H1 (cell line): ENCODE data around the gene GNB5. TPM values are rescaled to one million over a fixed set of nuclear protein-coding genes. Genes with fewer than 3 reads are reported as not detected.

Experiments used
- CTCF ChIA-PET: fragments of 300-600 bp; sonication (Branson Sonifier 250); formaldehyde crosslinking; loops from one replicate; lab custom pipeline; 2021; ENCODE audit not compliant: partially characterized antibody; lab: Charles Lee
- POLR2A ChIA-PET: fragments of 300-600 bp; sonication (Branson Sonifier 250); formaldehyde crosslinking; loops from one replicate; lab custom pipeline; 2021; ENCODE audit warnings: inconsistent platforms; ENCODE audit not compliant: partially characterized antibody; lab: Charles Lee
- DNase-seq, 2 experiments: peaks; one replicate each; pipeline versions ENCODE4 v3.0.0 to v3.0.0-alpha.2; 2010 to 2022; ENCODE audit warnings: low spot score in 2 of 2, low read depth in 1 of 2, mixed read lengths in 1 of 2
- FAIRE-seq: peaks from 2 replicates; lab custom pipeline; 2011; peaks lifted over from hg19 to GRCh38; lab: Jason Lieb, UNC
- H2AFZ ChIP-seq: 2 replicates; pipeline ENCODE4 v1.8.1; 2012; ENCODE audit warnings: low read length, inconsistent platforms
- H2AK5ac ChIP-seq: 2 replicates; pipeline ENCODE4 v1.6.1; 2013; ENCODE audit warnings: low read depth, low read length
- H2BK120ac ChIP-seq: replicated peaks from 2 replicates; pipeline ENCODE3; 2013; ENCODE audit warnings: low read depth, low read length, inconsistent platforms
- H2BK12ac ChIP-seq: 2 replicates; pipeline ENCODE4 v1.6.1; 2013; ENCODE audit warnings: low read depth, low read length
- H2BK15ac ChIP-seq: 2 replicates; pipeline ENCODE4 v1.6.1; 2013; ENCODE audit warnings: low read length
- H2BK20ac ChIP-seq: 2 replicates; pipeline ENCODE4 v1.6.1; 2013; ENCODE audit warnings: low read length
- H2BK5ac ChIP-seq: 2 replicates; pipeline ENCODE4 v1.6.1; 2013; ENCODE audit warnings: low read depth, low read length
- H3K14ac ChIP-seq: 2 replicates; pipeline ENCODE4 v1.6.1; 2013; ENCODE audit warnings: inconsistent platforms; ENCODE audit not compliant: insufficient read length
- H3K18ac ChIP-seq: 2 replicates; pipeline ENCODE4 v1.6.1; 2013; ENCODE audit warnings: low read length; ENCODE audit errors: extremely low read depth
- H3K23ac ChIP-seq: 2 replicates; pipeline ENCODE4 v1.6.1; 2013; ENCODE audit warnings: inconsistent platforms; ENCODE audit not compliant: insufficient read length
- H3K23me2 ChIP-seq: 2 replicates; pipeline ENCODE4 v1.6.1; 2013; ENCODE audit warnings: low read depth, low read length
- H3K27ac ChIP-seq: 2 replicates; pipeline ENCODE4 v1.6.1; 2011; ENCODE audit warnings: low read depth, low read length, inconsistent platforms
- H3K27me3 ChIP-seq, 4 experiments: replicated peaks in 1 of 4; 1 replicate in 1 of 4; 2 replicates in 3 of 4; pipeline versions ENCODE4 v1.6.1 to v1.8.1; 2011 to 2013; ENCODE audit warnings: low read length in 3 of 4, mild to moderate bottlenecking in 3 of 4, inconsistent platforms in 2 of 4, mixed read lengths in 2 of 4, moderate library complexity in 1 of 4; ENCODE audit not compliant: control insufficient read depth in 3 of 4, insufficient read depth in 3 of 4; ENCODE audit errors: extremely low read depth in 1 of 4
- H3K36me3 ChIP-seq, 4 experiments: 2 replicates each; pipeline versions ENCODE4 v1.6.1 to v1.8.1; 2011 to 2013; ENCODE audit warnings: mild to moderate bottlenecking in 4 of 4, low read length in 3 of 4, moderate library complexity in 2 of 4, control low read depth in 1 of 4, inconsistent platforms in 1 of 4; ENCODE audit not compliant: insufficient read depth in 4 of 4, control insufficient read depth in 2 of 4
- H3K4ac ChIP-seq: replicated peaks from 2 replicates; pipeline ENCODE3; 2013; ENCODE audit warnings: low read length, low read depth, mixed read lengths, inconsistent platforms; ENCODE audit not compliant: insufficient read length
- H3K4me1 ChIP-seq, 4 experiments: replicated peaks in 1 of 4; 1 replicate in 1 of 4; 2 replicates in 3 of 4; pipeline versions ENCODE4 v1.6.1 to v1.8.1; 2011 to 2013; ENCODE audit warnings: low read length in 3 of 4, inconsistent platforms in 2 of 4, mixed read lengths in 1 of 4; ENCODE audit not compliant: insufficient read depth in 4 of 4, control insufficient read depth in 3 of 4
- H3K4me2 ChIP-seq, 2 experiments: 2 replicates each; pipeline versions ENCODE4 v1.6.1 to v1.8.1; 2011 to 2013; ENCODE audit warnings: low read depth in 2 of 2, low read length in 2 of 2, control low read depth in 1 of 2, inconsistent platforms in 1 of 2, mild to moderate bottlenecking in 1 of 2; ENCODE audit not compliant: insufficient read depth in 1 of 2
- H3K4me3 ChIP-seq, 4 experiments: fragments of 200-600, 300-600 bp in 1 of 4; sonication (generic), shearing (Covaris generic), sonication (Bioruptor Twin) in 1 of 4; 2 replicates each; pipeline versions ENCODE4 v1.5.1 to v1.8.1; 2011 to 2016; ENCODE audit warnings: low read length in 4 of 4, low read depth in 3 of 4, control low read depth in 2 of 4, inconsistent platforms in 2 of 4, mild to moderate bottlenecking in 2 of 4, mixed read lengths in 1 of 4, moderate library complexity in 1 of 4; ENCODE audit not compliant: insufficient read depth in 2 of 4; ENCODE audit errors: extremely low read depth in 1 of 4
- H3K56ac ChIP-seq: replicated peaks from 2 replicates; pipeline ENCODE3; 2013; ENCODE audit warnings: low read depth, mild to moderate bottlenecking, mixed read lengths, low read length, inconsistent platforms; ENCODE audit not compliant: insufficient read length
- H3K79me1 ChIP-seq: 2 replicates; pipeline ENCODE4 v1.6.1; 2013; ENCODE audit warnings: low read depth, low read length, control low read depth
- H3K79me2 ChIP-seq, 2 experiments: 2 replicates each; pipeline versions ENCODE4 v1.6.1 to v1.8.1; 2012 to 2013; ENCODE audit warnings: low read length in 2 of 2, mild to moderate bottlenecking in 2 of 2, inconsistent platforms in 1 of 2; ENCODE audit not compliant: insufficient read depth in 2 of 2, control insufficient read depth in 1 of 2
- H3K9ac ChIP-seq, 4 experiments: replicated peaks in 1 of 4; 1 replicate in 1 of 4; 2 replicates in 3 of 4; pipeline versions ENCODE4 v1.6.1 to v1.8.1; 2011 to 2013; ENCODE audit warnings: low read depth in 3 of 4, low read length in 3 of 4, control low read depth in 2 of 4, mild to moderate bottlenecking in 2 of 4, moderate library complexity in 2 of 4, inconsistent platforms in 1 of 4; ENCODE audit errors: extremely low read depth in 1 of 4
- H3K9me3 ChIP-seq, 2 experiments: 2 replicates each; pipeline versions ENCODE4 v1.6.1 to v1.8.1; 2012 to 2013; ENCODE audit warnings: mild to moderate bottlenecking in 2 of 2, moderate library complexity in 2 of 2, control low read depth in 1 of 2, inconsistent platforms in 1 of 2, low read depth in 1 of 2, low read length in 1 of 2, mixed read lengths in 1 of 2; ENCODE audit not compliant: insufficient read depth in 2 of 2
- H4K20me1 ChIP-seq, 2 experiments: replicated peaks in 1 of 2; 2 replicates each; pipeline versions ENCODE3 to v1.8.1; 2011 to 2013; ENCODE audit warnings: inconsistent platforms in 2 of 2, low read length in 2 of 2, mild to moderate bottlenecking in 1 of 2; ENCODE audit not compliant: insufficient read depth in 2 of 2, control insufficient read depth in 1 of 2
- H4K5ac ChIP-seq: 2 replicates; pipeline ENCODE4 v1.6.1; 2013; ENCODE audit warnings: low read length, low read depth, mixed read lengths, inconsistent platforms; ENCODE audit not compliant: insufficient read length
- H4K8ac ChIP-seq: 2 replicates; pipeline ENCODE4 v1.8.0; 2013; ENCODE audit warnings: mild to moderate bottlenecking, moderate library complexity, low read length, inconsistent platforms; ENCODE audit not compliant: insufficient read depth; ENCODE audit errors: extremely low read depth
- H4K91ac ChIP-seq: replicated peaks from 2 replicates; pipeline ENCODE3; 2013; ENCODE audit warnings: low read length, mixed read lengths, inconsistent platforms; ENCODE audit not compliant: insufficient read length
- TAF1 ChIP-seq: IDR thresholded peaks from 2 replicates; pipeline ENCODE4 v1.6.1; 2011; ENCODE audit warnings: mild to moderate bottlenecking, low read depth, low read length
- USF2 ChIP-seq: IDR thresholded peaks from 2 replicates; pipeline ENCODE4 v1.6.1; 2011; ENCODE audit warnings: low read length, improper control_type of control experiment
- WGBS, 2 experiments: shearing (Covaris generic) in 1 of 2; methylation state at CpG; one replicate each; pipeline versions ENCODE4 v1.1.6 to v1.1.7; 2013 to 2015; ENCODE audit warnings: low lambda C conversion rate in 2 of 2, mixed read lengths in 2 of 2, inconsistent platforms in 1 of 2, low coverage in 1 of 2, missing lambda C conversion rate in 1 of 2; ENCODE audit not compliant: insufficient replicate concordance in 2 of 2, insufficient coverage in 1 of 2, insufficient read length in 1 of 2; ENCODE audit errors: extremely low coverage in 1 of 2, missing lambda C conversion rate in 1 of 2; 5-methylcytosine and 5-hydroxymethylcytosine counted together
- polyA plus RNA-seq, 7 experiments: library from polyadenylated mRNA; depleted of rRNA in 3 of 7; stranded (reverse) in 5 of 7; unstranded in 2 of 7; fragments of >200 nt in 5 of 7; fragments of 200-250 nt in 2 of 7; gene quantifications; 1 replicate in 5 of 7; 2 replicates in 1 of 7; 4 replicates in 1 of 7; pipeline versions ENCODE4 v1.2.1 to v1.2.3, GENCODE V29; 2011 to 2013; ENCODE audit warnings: missing spikeins in 2 of 7, mixed read lengths in 2 of 7
- total RNA-seq: library from RNA; stranded (reverse); fragmentation: NEBNext Ultra II Directional; extraction: Animal tissue kit (Norgen Biotek cat#: 25700); gene quantifications from 2 replicates; pipeline ENCODE4 v1.2.1, GENCODE V29; 2021

GNB5 gene
- total and polyA plus RNA-seq, 2 of the 8 experiments (the other 6 are each of a cell fraction or from before 2014, with no cell fraction given) = 21.7 to 42.5 TPM

- no peaks in the 10 kb centered on the region for H3K27me3 ChIP-seq
- H3K27ac ChIP-seq = no peak overlapping the region
- H4K8ac ChIP-seq = no peak overlapping the region
- H2BK12ac ChIP-seq = no peak overlapping the region
- H3K56ac ChIP-seq = no peak overlapping the region
- H4K5ac ChIP-seq = no peak overlapping the region
- H2BK120ac ChIP-seq = no peak overlapping the region
- no peaks in the 10 kb centered on the region for H3K36me3 ChIP-seq
- no peak overlapping the region for H3K9ac ChIP-seq
- no peak overlapping the region for H2BK15ac ChIP-seq
- no peak overlapping the region for H3K4me2 ChIP-seq
- DNase-seq (no peak), FAIRE-seq (no peak)
- H2AFZ ChIP-seq = no peak overlapping the region
- no peak overlapping the region for H4K91ac ChIP-seq
- H3K4ac ChIP-seq = no peak overlapping the region
- H3K79me1 ChIP-seq = no peaks in the 10 kb centered on the region
- H2AK5ac ChIP-seq = no peak overlapping the region
- H3K9me3 ChIP-seq = no peaks in the 10 kb centered on the region
- no peak overlapping the region for H3K4me3 ChIP-seq
- no peaks in the 10 kb centered on the region for H4K20me1 ChIP-seq
- H3K4me1 ChIP-seq = 0 out of 7 replicates have a peak, but pooled peaks cover 0 to 2% (median 0%) of the 10 kb centered on the region in 4 experiments
- H3K18ac ChIP-seq = no peak overlapping the region
- H3K23me2 ChIP-seq = no peaks in the 10 kb centered on the region; the same call in 1 of the 2 replicates
- no peak overlapping the region for H2BK5ac ChIP-seq
- no peak overlapping the region for H3K14ac ChIP-seq
- no peaks in the 10 kb centered on the region for H3K79me2 ChIP-seq
- no peak overlapping the region for H3K23ac ChIP-seq
- H2BK20ac ChIP-seq = no peak overlapping the region
- ChIA-PET POLR2A (no interaction called here), CTCF (interaction anchor here (1.4 kb wide), 1 partner anchor 23 kb away, joined by 3 read pairs; no protein-coding TSS in a partner anchor)
- WGBS, 2 experiments = 95% methylated on average over 2 of the region's 2 CpGs; no CpG with 5 or more reads in 1 of the 2 experiments
- TF ChIP-seq USF2 (no peak), TAF1 (no peak)
These were observed 85.3 kb downstream of the GNB5 start for GRCh38 chr15:52105846-52106245.
